Nephron progenitor cell (in vitro differentiated cells): ENCODE data around the gene CMBL.
"Not testable (repeated sequence)": the region's sequence is repeated elsewhere in the genome, so short reads cannot be mapped to it uniquely, and the experiment has no call there.

Experiments used
- DNase-seq: peaks from one replicate; pipeline ENCODE4 v3.0.0; 2021
- H3K27ac Mint-ChIP-seq: 2 replicates; pipeline ENCODE4 v1.8.0; 2021; ENCODE audit warnings: mild to moderate bottlenecking, moderate library complexity, mixed read lengths
- H3K27me3 Mint-ChIP-seq: 2 replicates; pipeline ENCODE4 v1.8.0; 2021; ENCODE audit warnings: mild to moderate bottlenecking, low read depth, mixed read lengths; ENCODE audit not compliant: poor library complexity
- H3K36me3 Mint-ChIP-seq: 2 replicates; pipeline ENCODE4 v1.8.0; 2021; ENCODE audit warnings: low read depth, mixed read lengths
- H3K4me1 Mint-ChIP-seq: 2 replicates; pipeline ENCODE4 v1.8.0; 2021; ENCODE audit warnings: mixed read lengths
- H3K4me3 Mint-ChIP-seq: 2 replicates; pipeline ENCODE4 v1.8.0; 2021; ENCODE audit warnings: mild to moderate bottlenecking, moderate library complexity, mixed read lengths
- H3K9me3 Mint-ChIP-seq: 2 replicates; pipeline ENCODE4 v1.8.0; 2021; ENCODE audit warnings: mild to moderate bottlenecking, moderate library complexity, mixed read lengths
- CTCF ChIP-seq: fragments of 200-600 bp; sonication (generic); IDR thresholded peaks from 2 replicates; pipeline ENCODE4 v1.5.0; 2021; ENCODE audit warnings: antibody characterized with exemption

CMBL gene

GRCh38 chr5:10275460-10275859 is 32.2 kb downstream of the CMBL start:
- no peak for DNase-seq
- no peak for TF ChIP-seq CTCF
- Mint-ChIP-seq H3K27ac (peak overlapping the region; percentile 75), H3K4me1 (peaks cover 32% of the 10 kb centered on the region), H3K4me3 (no peak overlapping the region), H3K27me3 (peaks cover 12% of the 10 kb centered on the region), H3K9me3 (peaks cover 7% of the 10 kb centered on the region), H3K36me3 (peaks cover 21% of the 10 kb centered on the region)

- H3K36me3 Mint-ChIP-seq, DNase-seq, H3K4me3 Mint-ChIP-seq, H3K9me3 Mint-ChIP-seq: not testable (repeated sequence)
- peaks cover 28% of the 10 kb centered on the region for H3K4me1 Mint-ChIP-seq
- peaks cover 12% of the 10 kb centered on the region for H3K27me3 Mint-ChIP-seq
- H3K27ac Mint-ChIP-seq = peak overlapping the region; percentile 38
These were observed 34.9 kb downstream of the CMBL start for GRCh38 chr5:10272875-10273209.

- TF ChIP-seq CTCF = no peak
- peaks cover 25% of the 10 kb centered on the region for H3K4me1 Mint-ChIP-seq
- peaks cover 12% of the 10 kb centered on the region for H3K27me3 Mint-ChIP-seq
- no peak for DNase-seq
- peaks cover 7% of the 10 kb centered on the region for H3K9me3 Mint-ChIP-seq
- peaks cover 7% of the 10 kb centered on the region for H3K36me3 Mint-ChIP-seq
- H3K4me3 Mint-ChIP-seq = no peak overlapping the region
- H3K27ac Mint-ChIP-seq = peak overlapping the region; percentile 38
These were observed 35.4 kb downstream of the CMBL start for GRCh38 chr5:10272053-10272874.

- Mint-ChIP-seq H3K27me3 (peaks cover 12% of the 10 kb centered on the region), H3K4me1 (peaks cover 4% of the 10 kb centered on the region), H3K4me3 (no peak overlapping the region), H3K9me3 (peaks cover 7% of the 10 kb centered on the region), H3K27ac (no peak overlapping the region), H3K36me3 (peaks cover 29% of the 10 kb centered on the region)
- DNase-seq = no peak
- TF ChIP-seq CTCF = no peak
These were observed 39.6 kb downstream of the CMBL start for GRCh38 chr5:10268100-10268499.

GRCh38 chr5:10266839-10267238 is 40.9 kb downstream of the CMBL start:
- Mint-ChIP-seq H3K4me1 (peaks cover 4% of the 10 kb centered on the region), H3K27me3 (peaks cover 5% of the 10 kb centered on the region), H3K9me3 (no peaks in the 10 kb centered on the region), H3K27ac (no peak overlapping the region), H3K4me3 (no peak overlapping the region), H3K36me3 (peaks cover 32% of the 10 kb centered on the region)
- TF ChIP-seq CTCF = no peak
- DNase-seq = no peak

- no peak for TF ChIP-seq CTCF
- DNase-seq = no peak
- no peaks in the 10 kb centered on the region for H3K27me3 Mint-ChIP-seq
- H3K9me3 Mint-ChIP-seq = no peaks in the 10 kb centered on the region
- peak overlapping the region; percentile 83 for H3K27ac Mint-ChIP-seq
- H3K36me3 Mint-ChIP-seq = peaks cover 37% of the 10 kb centered on the region
- H3K4me1 Mint-ChIP-seq = peaks cover 4% of the 10 kb centered on the region
- H3K4me3 Mint-ChIP-seq = no peak overlapping the region
These were observed 41.6 kb downstream of the CMBL start for GRCh38 chr5:10266137-10266536.
